ENCODE results near the gene DDI1. TPM values are rescaled to one million over a fixed set of nuclear protein-coding genes. Genes with fewer than 3 reads are reported as not detected.

The DDI1 gene
- total and polyA plus RNA-seq, 2 of the 13 experiments (the other 11 are each of a cell fraction or from before 2014, with no cell fraction given) = not detected

GRCh38 chr11:104075091-104075490 is 38.7 kb downstream of the DDI1 start:
- Histone ChIP-seq H3K4me2 (ENCODE audit: low read depth, low read length) (no peak overlapping the region), H3K9ac (ENCODE audit: insufficient read depth, low read depth, low read length) (no peak overlapping the region), H3K36me3 (replicated peaks in 1 of 2; ENCODE audit: control insufficient read depth in 1 of 2, insufficient read depth in 2 of 2, low read length in 2 of 2) (no peaks in the 10 kb centered on the region), H4K20me1 (ENCODE audit: insufficient read depth, low read length) (no peaks in the 10 kb centered on the region), H3K27me3 (ENCODE audit: control insufficient read depth in 1 of 2, insufficient read depth in 2 of 2, low read length in 2 of 2) (no peaks in the 10 kb centered on the region), H3K79me2 (ENCODE audit: insufficient read depth, low read length) (no peaks in the 10 kb centered on the region), H2AFZ (ENCODE audit: low read length) (no peak overlapping the region), H3K27ac (ENCODE audit: extremely low read length, insufficient read depth, low read length) (no peak overlapping the region), H3K4me3 (replicated peaks in 1 of 3; ENCODE audit: insufficient read depth in 1 of 3, low read depth in 2 of 3, low read length in 3 of 3) (no peak overlapping the region), H3K9me3 (ENCODE audit: low read length) (no peaks in the 10 kb centered on the region), H3K4me1 (ENCODE audit: insufficient read depth, low read length) (no peaks in the 10 kb centered on the region)
- intact Hi-C loops (cut with micrococcal nuclease; ENCODE audit: unreplicated experiment) = loop anchor here (5.0 kb wide), 1 partner anchor 1212 kb away; no protein-coding TSS in a partner anchor
- no TSS peak for BruUV-seq (replicated peaks)
- no peak for FAIRE-seq
- TF ChIP-seq ZNF333 (CRISPR knock-in tag; IDR thresholded peaks at IDR 0.05; ENCODE audit: borderline replicate concordance) (no peak), SKI (IDR thresholded peaks at IDR 0.05; ENCODE audit: partially characterized antibody) (no peak)
- no peak for ATAC-seq
- DNase-seq (ENCODE audit: low spot score) = no peak
- CTCF ChIA-PET (ENCODE audit: low intra/inter-chr PET ratio, low total read pairs) = no interaction called here
- in situ Hi-C loops (cut with HindIII; ENCODE audit: extremely low pct_ligation_motif_present, low pct_unique_long_range_greater_than_20kb) = no loop called here
- POLR2A ChIA-PET = no interaction called here

- Histone ChIP-seq H3K27ac (ENCODE audit: extremely low read length, insufficient read depth, low read length) (no peak overlapping the region), H4K20me1 (ENCODE audit: insufficient read depth, low read length) (no peaks in the 10 kb centered on the region), H3K4me3 (replicated peaks in 1 of 3; ENCODE audit: insufficient read depth in 1 of 3, low read depth in 2 of 3, low read length in 3 of 3) (no peak overlapping the region), H3K4me1 (ENCODE audit: insufficient read depth, low read length) (no peaks in the 10 kb centered on the region), H3K79me2 (ENCODE audit: insufficient read depth, low read length) (no peaks in the 10 kb centered on the region), H2AFZ (ENCODE audit: low read length) (no peak overlapping the region), H3K4me2 (ENCODE audit: low read depth, low read length) (no peak overlapping the region), H3K27me3 (ENCODE audit: control insufficient read depth in 1 of 2, insufficient read depth in 2 of 2, low read length in 2 of 2) (no peaks in the 10 kb centered on the region), H3K9me3 (ENCODE audit: low read length) (no peaks in the 10 kb centered on the region), H3K36me3 (replicated peaks in 1 of 2; ENCODE audit: control insufficient read depth in 1 of 2, insufficient read depth in 2 of 2, low read length in 2 of 2) (no peaks in the 10 kb centered on the region), H3K9ac (ENCODE audit: insufficient read depth, low read depth, low read length) (no peak overlapping the region)
- intact Hi-C loops (cut with micrococcal nuclease; ENCODE audit: unreplicated experiment) (loop anchor here (5.0 kb wide), 1 partner anchor 1212 kb away; no protein-coding TSS in a partner anchor), in situ Hi-C loops (cut with HindIII; ENCODE audit: extremely low pct_ligation_motif_present, low pct_unique_long_range_greater_than_20kb) (no loop called here)
- FAIRE-seq = no peak
- DNase-seq (ENCODE audit: low spot score) = no peak
- WGBS (ENCODE audit: low lambda C conversion rate) = 36% methylated on average over 4 of the region's 4 CpGs
- CTCF ChIA-PET (ENCODE audit: low intra/inter-chr PET ratio, low total read pairs) = no interaction called here
- no TSS peak for BruUV-seq (replicated peaks)
- POLR2A ChIA-PET = no interaction called here
- ATAC-seq = no peak
- TF ChIP-seq CREM (IDR thresholded peaks at IDR 0.05) (no peak), CREM (CRISPR knock-in tag; IDR thresholded peaks at IDR 0.05) (no peak), DMAP1 (CRISPR knock-in tag; IDR thresholded peaks at IDR 0.05) (no peak), ZNF264 (CRISPR knock-in tag; IDR thresholded peaks at IDR 0.05) (no peak), ZNF773 (CRISPR knock-in tag; IDR thresholded peaks at IDR 0.05; ENCODE audit: borderline replicate concordance) (no peak), MXD1 (CRISPR knock-in tag; IDR thresholded peaks at IDR 0.05) (no peak), ZSCAN25 (CRISPR knock-in tag; IDR thresholded peaks at IDR 0.05) (no peak), DDIT3 (CRISPR knock-in tag; IDR thresholded peaks at IDR 0.05) (no peak), ZNF672 (CRISPR knock-in tag; IDR thresholded peaks at IDR 0.05) (no peak), ZBTB42 (CRISPR knock-in tag; IDR thresholded peaks at IDR 0.05) (no peak), ZBTB3 (CRISPR knock-in tag; IDR thresholded peaks at IDR 0.05; ENCODE audit: borderline replicate concordance, low read depth) (no peak), ZNF513 (CRISPR knock-in tag; conservative IDR thresholded peaks at IDR 0.05) (no peak), MXD4 (CRISPR knock-in tag; IDR thresholded peaks at IDR 0.05) (no peak), ZNF549 (CRISPR knock-in tag; IDR thresholded peaks at IDR 0.05) (no peak), KDM4B (CRISPR knock-in tag; IDR thresholded peaks at IDR 0.05) (no peak)
Measured at GRCh38 chr11:104075706-104076105, 39.3 kb downstream of the DDI1 start.
